Endothelial cell of umbilical vein (primary cell): ENCODE results near the gene DYNC1LI2. TPM values are rescaled to one million over a fixed set of nuclear protein-coding genes. Genes with fewer than 3 reads are reported as not detected.
"Not testable (repeated sequence)": the region's sequence is repeated elsewhere in the genome, so short reads cannot be mapped to it uniquely, and the experiment has no call there.

Experiments used
- BruUV-seq: library from RNA; stranded (reverse); fragments of 400-500 nt; replicated peaks from 2 replicates; lab custom pipeline; 2021; lab: Mats Ljungman, UMichigan
- CTCF ChIA-PET: fragments of 300-600, 350-600 bp; sonication (Branson Sonifier 250); formaldehyde crosslinking; loops from one replicate; lab custom pipeline; 2021; ENCODE audit warnings: antibody characterized with exemption, inconsistent platforms; lab: Charles Lee
- POLR2A ChIA-PET: fragments of 300-600, 350-600 bp; sonication (Branson Sonifier 250); formaldehyde crosslinking; loops from one replicate; lab custom pipeline; 2021; ENCODE audit warnings: antibody characterized with exemption, inconsistent platforms; lab: Charles Lee
- DNase-seq: peaks from one replicate; pipeline ENCODE4 v3.0.0-alpha.2; 2011; ENCODE audit warnings: low read depth, low spot score
- FAIRE-seq: peaks from 2 replicates; lab custom pipeline; 2011; peaks lifted over from hg19 to GRCh38; lab: Jason Lieb, UNC
- H2AFZ ChIP-seq: 2 replicates; pipeline ENCODE4 v1.6.0; 2012; ENCODE audit warnings: low read depth, low read length, control low read depth, inconsistent platforms
- H3K27ac ChIP-seq: 2 replicates; pipeline ENCODE4 v1.5.1; 2011; ENCODE audit warnings: low read depth, mild to moderate bottlenecking, control low read depth, low read length, moderate library complexity; ENCODE audit not compliant: insufficient read depth
- H3K27me3 ChIP-seq, 2 experiments: 2 replicates each; pipeline versions ENCODE4 v1.6.0 to v1.6.1; 2011; ENCODE audit warnings: low read length in 2 of 2, mixed read lengths in 1 of 2; ENCODE audit not compliant: control insufficient read depth in 2 of 2, insufficient read depth in 2 of 2
- H3K36me3 ChIP-seq, 2 experiments: 2 replicates in 1 of 2; 3 replicates in 1 of 2; pipeline ENCODE4 v1.5.1; 2011; ENCODE audit warnings: low read length in 2 of 2, mild to moderate bottlenecking in 1 of 2, moderate library complexity in 1 of 2; ENCODE audit not compliant: control insufficient read depth in 2 of 2, insufficient read depth in 2 of 2; ENCODE audit errors: extremely low read depth in 1 of 2
- H3K4me1 ChIP-seq: 3 replicates; pipeline ENCODE4 v1.5.1; 2011; ENCODE audit warnings: mild to moderate bottlenecking, low read length; ENCODE audit not compliant: control insufficient read depth, insufficient read depth; ENCODE audit errors: extremely low read depth
- H3K4me2 ChIP-seq: 2 replicates; pipeline ENCODE4 v1.6.1; 2011; ENCODE audit warnings: low read length, control low read depth, mixed read lengths; ENCODE audit not compliant: insufficient read depth
- H3K4me3 ChIP-seq, 3 experiments: fragments of 200-600 bp in 1 of 3; sonication (generic), shearing (Covaris generic) in 1 of 3; replicated peaks in 1 of 3; 2 replicates each; pipeline ENCODE4 v1.5.1; 2011 to 2016; ENCODE audit warnings: control low read depth in 3 of 3, low read length in 3 of 3, mild to moderate bottlenecking in 2 of 3, inconsistent platforms in 1 of 3, low read depth in 1 of 3, moderate library complexity in 1 of 3; ENCODE audit not compliant: insufficient read depth in 1 of 3
- H3K79me2 ChIP-seq: 2 replicates; pipeline ENCODE4 v1.6.0; 2012; ENCODE audit warnings: low read length, inconsistent platforms; ENCODE audit not compliant: control insufficient read depth, insufficient read depth
- H3K9ac ChIP-seq: replicated peaks from 2 replicates; pipeline ENCODE3; 2011; ENCODE audit warnings: low read length, control low read depth; ENCODE audit not compliant: insufficient read depth; ENCODE audit errors: extremely low read depth
- H3K9me1 ChIP-seq: replicated peaks from 3 replicates; pipeline ENCODE4 v1.6.0; 2011; ENCODE audit warnings: mild to moderate bottlenecking, low read length; ENCODE audit not compliant: control insufficient read depth, insufficient read depth; ENCODE audit errors: extremely low read depth
- H3K9me3 ChIP-seq: replicated peaks from 2 replicates; pipeline ENCODE4 v1.5.1; 2012; ENCODE audit warnings: low read length, inconsistent platforms; ENCODE audit not compliant: control insufficient read depth, insufficient read depth
- H4K20me1 ChIP-seq: replicated peaks from 2 replicates; pipeline ENCODE3; 2011; ENCODE audit warnings: mild to moderate bottlenecking, low read length; ENCODE audit not compliant: control insufficient read depth, insufficient read depth; ENCODE audit errors: extremely low read depth
- EZH2 ChIP-seq: IDR thresholded peaks from 2 replicates; pipeline ENCODE4 v1.6.1; 2012; ENCODE audit warnings: borderline replicate concordance, low read depth, mild to moderate bottlenecking, moderate library complexity, low read length, inconsistent platforms; ENCODE audit not compliant: severe bottlenecking
- FOS ChIP-seq: IDR thresholded peaks from 2 replicates; pipeline ENCODE4 v1.6.1; 2011; ENCODE audit warnings: mild to moderate bottlenecking, low read length, moderate library complexity, borderline replicate concordance; ENCODE audit not compliant: insufficient read depth
- GATA2 ChIP-seq: IDR thresholded peaks from 2 replicates; pipeline ENCODE4 v1.7.0; 2011; ENCODE audit warnings: low read depth, mild to moderate bottlenecking, moderate library complexity, mixed read lengths, low read length; ENCODE audit not compliant: insufficient read length, insufficient read depth
- JUN ChIP-seq: IDR thresholded peaks from 2 replicates; pipeline ENCODE4 v1.6.1; 2011; ENCODE audit warnings: borderline replicate concordance, low read depth; ENCODE audit not compliant: insufficient read length, insufficient read depth
- MYC ChIP-seq: IDR thresholded peaks from one replicate; pipeline ENCODE4 v1.6.1; 2011; ENCODE audit warnings: mild to moderate bottlenecking, low read depth, low read length
- POLR2A ChIP-seq: IDR thresholded peaks from 2 replicates; pipeline ENCODE4 v1.6.1; 2012; ENCODE audit warnings: low read depth, mild to moderate bottlenecking, control low read depth, low read length
- POLR2AphosphoS5 ChIP-seq: IDR thresholded peaks from 2 replicates; pipeline ENCODE4 v1.6.1; 2012; ENCODE audit warnings: low read depth, mild to moderate bottlenecking, control low read depth, low read length, moderate library complexity; ENCODE audit not compliant: insufficient read depth
- dilution Hi-C: fragments of 300-500 bp; cut with MboI; formaldehyde crosslinking; loops from one replicate; pipeline ENCODE4 v1.15.0; 2019; ENCODE audit warnings: low sequenced_read_pairs; ENCODE audit not compliant: extremely low pct_ligation_motif_present
- intact Hi-C: fragments of 100-400 bp; cut with micrococcal nuclease; formaldehyde crosslinking; loops from one replicate; pipeline ENCODE4 v1.10.0; 2022
- polyA plus RNA-seq, 4 experiments: library from polyadenylated mRNA; depleted of rRNA in 3 of 4; stranded (reverse) in 3 of 4; unstranded in 1 of 4; fragments of >200 nt; gene quantifications; 2 replicates each; pipeline versions ENCODE4 v1.2.1 to v1.2.3, GENCODE V29; 2011 to 2012; ENCODE audit warnings: missing spikeins in 1 of 4
- total RNA-seq: library from RNA; stranded (reverse); gene quantifications from 2 replicates; pipeline ENCODE4 v1.2.3, GENCODE V29; 2021
- TF ChIP-seq, protein P1 (sequence below), 2 donors: IDR thresholded peaks; 1 replicate in 1 of 2; 2 replicates in 1 of 2; pipeline ENCODE4 v1.5.1; 2011; ENCODE audit warnings: low read length in 2 of 2, mild to moderate bottlenecking in 2 of 2, moderate library complexity in 2 of 2, control low read depth in 1 of 2, inconsistent platforms in 1 of 2, low read depth in 1 of 2; ENCODE audit not compliant: insufficient read depth in 1 of 2; ENCODE audit errors: extremely low read depth in 1 of 2
- TF ChIP-seq, protein P2 (sequence below): IDR thresholded peaks from 2 replicates; pipeline ENCODE4 v1.6.1; 2011; ENCODE audit not compliant: insufficient read depth, insufficient read length

Gene DYNC1LI2
- total and polyA plus RNA-seq, 2 donors (not counting 3 experiments of a cell fraction or from before 2014, with no cell fraction given), result 110 to 159 TPM

DNA sequence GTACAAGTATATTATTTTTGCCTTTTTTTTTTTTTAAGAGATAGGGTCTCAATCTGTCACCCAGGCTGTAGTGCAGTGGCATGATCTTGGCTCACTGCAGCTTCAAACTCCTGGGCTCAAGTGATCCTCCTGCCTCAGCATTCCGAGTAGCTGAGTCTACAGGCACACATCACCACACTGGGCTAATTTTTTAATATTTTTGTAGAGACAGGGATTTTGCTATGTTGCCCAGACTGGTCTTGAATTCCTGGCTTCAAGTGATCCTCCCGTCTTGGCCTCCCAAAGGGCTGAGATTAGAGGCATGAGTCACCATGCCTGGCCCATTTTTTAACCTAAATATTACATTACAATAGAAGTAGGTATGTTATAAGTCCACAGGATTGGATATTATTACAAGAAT lies 46.8 kb upstream of the DYNC1LI2 start:
- Histone ChIP-seq H3K79me2 (no peaks in the 10 kb centered on the region), H3K4me1 (no peaks in the 10 kb centered on the region), H3K27ac (no peak overlapping the region), H2AFZ (no peak overlapping the region), H3K9me1 (no peaks in the 10 kb centered on the region), H3K9ac (no peak overlapping the region), H4K20me1 (no peaks in the 10 kb centered on the region), H3K27me3 (no peaks in the 10 kb centered on the region), H3K36me3 (peaks cover 0 to 6% of the 10 kb centered on the region in 2 experiments), H3K4me2 (no peak overlapping the region), H3K9me3 (no peaks in the 10 kb centered on the region), H3K4me3 (no peak overlapping the region)
- FAIRE-seq, result no peak
- POLR2A ChIA-PET, result no interaction called here
- no TSS peak for BruUV-seq
- TF ChIP-seq, protein P1, sequence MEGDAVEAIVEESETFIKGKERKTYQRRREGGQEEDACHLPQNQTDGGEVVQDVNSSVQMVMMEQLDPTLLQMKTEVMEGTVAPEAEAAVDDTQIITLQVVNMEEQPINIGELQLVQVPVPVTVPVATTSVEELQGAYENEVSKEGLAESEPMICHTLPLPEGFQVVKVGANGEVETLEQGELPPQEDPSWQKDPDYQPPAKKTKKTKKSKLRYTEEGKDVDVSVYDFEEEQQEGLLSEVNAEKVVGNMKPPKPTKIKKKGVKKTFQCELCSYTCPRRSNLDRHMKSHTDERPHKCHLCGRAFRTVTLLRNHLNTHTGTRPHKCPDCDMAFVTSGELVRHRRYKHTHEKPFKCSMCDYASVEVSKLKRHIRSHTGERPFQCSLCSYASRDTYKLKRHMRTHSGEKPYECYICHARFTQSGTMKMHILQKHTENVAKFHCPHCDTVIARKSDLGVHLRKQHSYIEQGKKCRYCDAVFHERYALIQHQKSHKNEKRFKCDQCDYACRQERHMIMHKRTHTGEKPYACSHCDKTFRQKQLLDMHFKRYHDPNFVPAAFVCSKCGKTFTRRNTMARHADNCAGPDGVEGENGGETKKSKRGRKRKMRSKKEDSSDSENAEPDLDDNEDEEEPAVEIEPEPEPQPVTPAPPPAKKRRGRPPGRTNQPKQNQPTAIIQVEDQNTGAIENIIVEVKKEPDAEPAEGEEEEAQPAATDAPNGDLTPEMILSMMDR (IDR thresholded peaks at IDR 0.05; ENCODE audit: extremely low read depth in 1 of 2, insufficient read depth in 1 of 2, low read depth in 1 of 2, low read length in 2 of 2), result no peak
- TF ChIP-seq GATA2, result no peak
- TF ChIP-seq EZH2, result no peak
- TF ChIP-seq, protein P2, sequence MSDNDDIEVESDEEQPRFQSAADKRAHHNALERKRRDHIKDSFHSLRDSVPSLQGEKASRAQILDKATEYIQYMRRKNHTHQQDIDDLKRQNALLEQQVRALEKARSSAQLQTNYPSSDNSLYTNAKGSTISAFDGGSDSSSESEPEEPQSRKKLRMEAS, result no peak
- no peak for TF ChIP-seq MYC
- TF ChIP-seq JUN, result no peak
- TF ChIP-seq POLR2AphosphoS5, result no peak
- no peak for TF ChIP-seq POLR2A
- no peak for TF ChIP-seq FOS
- DNase-seq, result no peak
- intact Hi-C loops, result no loop called here
- CTCF ChIA-PET, result interaction anchor here (1.2 to 1.3 kb wide), 2 partner anchors 32 to 33 kb away, joined by 3 to 4 read pairs; partner anchors contain the start of gene NAE1
- dilution Hi-C loops, result no loop called here

DNA sequence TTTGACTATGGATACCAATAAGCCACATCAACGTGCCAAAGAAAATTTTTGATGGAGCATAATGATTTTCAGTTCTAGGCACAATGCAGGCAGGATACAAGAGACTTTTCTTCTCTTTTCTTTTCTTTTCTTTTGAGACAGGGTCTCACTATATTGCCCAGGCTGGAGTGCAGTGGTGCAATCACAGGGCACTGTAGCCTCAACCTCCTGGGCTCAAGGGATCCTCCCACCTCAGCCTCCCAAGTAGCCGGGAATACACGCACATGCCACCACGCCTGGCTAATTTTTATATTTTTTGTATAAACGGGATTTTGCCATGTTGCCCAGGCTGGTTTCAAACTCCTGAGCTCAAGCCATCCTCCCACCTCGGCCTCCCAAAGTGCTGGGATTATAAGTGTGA lies 42.6 kb upstream of the DYNC1LI2 start:
- BruUV-seq, H2AFZ ChIP-seq, H3K4me3 ChIP-seq, DNase-seq, H3K79me2 ChIP-seq, H3K9me3 ChIP-seq, H3K36me3 ChIP-seq, dilution Hi-C loops, H3K4me1 ChIP-seq, H4K20me1 ChIP-seq, H3K4me2 ChIP-seq, FAIRE-seq, H3K27ac ChIP-seq, H3K9me1 ChIP-seq, POLR2A ChIA-PET, H3K9ac ChIP-seq, intact Hi-C loops, H3K27me3 ChIP-seq: not testable (repeated sequence)
- CTCF ChIA-PET, result interaction anchor here (0.7 kb wide), 1 partner anchor 17 kb away, joined by 3 read pairs; no protein-coding TSS in a partner anchor
